Measurements from ENCODE around the gene CMTM3. TPM values are rescaled to one million over a fixed set of nuclear protein-coding genes. Genes with fewer than 3 reads are reported as not detected.

CMTM3 gene
- polyA plus RNA-seq, 1 donor (not counting 4 experiments of a cell fraction or from before 2014, with no cell fraction given): 15.7 TPM

- peaks cover 24% of the 10 kb centered on the region for H3K4me1 ChIP-seq (ENCODE audit: control insufficient read depth, extremely low read depth, insufficient read depth, low read length)
- H3K79me2 ChIP-seq (ENCODE audit: control insufficient read depth, insufficient read depth, low read length): no peaks in the 10 kb centered on the region
- DNase-seq (ENCODE audit: low read depth, low spot score) (no peak), FAIRE-seq (no peak)
- no peak overlapping the region for H3K4me3 ChIP-seq (ENCODE audit: control insufficient read depth in 2 of 3, extremely low read depth in 1 of 3, insufficient read depth in 2 of 3, low read depth in 1 of 3, low read length in 3 of 3)
- H4K20me1 ChIP-seq (ENCODE audit: control insufficient read depth, extremely low read depth, insufficient read depth, low read length): no peaks in the 10 kb centered on the region
- H3K27me3 ChIP-seq (ENCODE audit: control insufficient read depth, extremely low read depth, insufficient read depth, low read length): no peaks in the 10 kb centered on the region
- H2AFZ ChIP-seq (ENCODE audit: control insufficient read depth, low read length): no peak overlapping the region
- H3K9me3 ChIP-seq (ENCODE audit: control insufficient read depth, low read depth, low read length): no peaks in the 10 kb centered on the region
- TF ChIP-seq EZH2 (IDR thresholded peaks at IDR 0.05; ENCODE audit: low read length) (no peak), CTCF (optimal IDR thresholded peaks at IDR 0.05 in 1 of 3, IDR thresholded peaks at IDR 0.05 in 1 of 3, conservative IDR thresholded peaks at IDR 0.05 in 1 of 3; ENCODE audit: extremely low read depth in 1 of 3, insufficient read depth in 2 of 3, low read length in 3 of 3) (no peak)
- peaks cover 4 to 18% of the 10 kb centered on the region in 2 experiments for H3K36me3 ChIP-seq (ENCODE audit: control insufficient read depth in 2 of 2, extremely low read depth in 1 of 2, insufficient read depth in 2 of 2, low read length in 2 of 2)
- H3K9ac ChIP-seq (ENCODE audit: control insufficient read depth, extremely low read depth, insufficient read depth, low read length): no peak overlapping the region
- dilution Hi-C loops (cut with MboI; ENCODE audit: extremely low pct_ligation_motif_present, low sequenced_read_pairs): no loop called here
- H3K27ac ChIP-seq (ENCODE audit: control insufficient read depth, insufficient read depth, low read length): no peak overlapping the region
- no peaks in the 10 kb centered on the region for H3K9me1 ChIP-seq (ENCODE audit: control insufficient read depth, extremely low read depth, insufficient read depth, low read length)
- H3K4me2 ChIP-seq (ENCODE audit: control insufficient read depth, extremely low read depth, insufficient read depth, low read depth, low read length): peak overlapping the region; percentile 28
Observed at GRCh38 chr16:66617728-66618127, 13.2 kb downstream of the CMTM3 start.

GRCh38 chr16:66618588-66619375 lies 14.3 kb downstream of the CMTM3 start:
- Histone ChIP-seq H3K4me2 (ENCODE audit: control insufficient read depth, extremely low read depth, insufficient read depth, low read depth, low read length) (peak overlapping the region; percentile 28), H3K36me3 (ENCODE audit: control insufficient read depth in 2 of 2, extremely low read depth in 1 of 2, insufficient read depth in 2 of 2, low read length in 2 of 2) (peaks cover 3 to 18% of the 10 kb centered on the region in 2 experiments), H3K4me1 (ENCODE audit: control insufficient read depth, extremely low read depth, insufficient read depth, low read length) (peaks cover 24% of the 10 kb centered on the region), H3K27ac (ENCODE audit: control insufficient read depth, insufficient read depth, low read length) (peak overlapping the region; percentile 56), H3K27me3 (ENCODE audit: control insufficient read depth, extremely low read depth, insufficient read depth, low read length) (no peaks in the 10 kb centered on the region), H4K20me1 (ENCODE audit: control insufficient read depth, extremely low read depth, insufficient read depth, low read length) (no peaks in the 10 kb centered on the region), H3K79me2 (ENCODE audit: control insufficient read depth, insufficient read depth, low read length) (no peaks in the 10 kb centered on the region), H3K4me3 (ENCODE audit: control insufficient read depth in 2 of 3, extremely low read depth in 1 of 3, insufficient read depth in 2 of 3, low read depth in 1 of 3, low read length in 3 of 3) (no peak overlapping the region), H3K9me1 (ENCODE audit: control insufficient read depth, extremely low read depth, insufficient read depth, low read length) (no peaks in the 10 kb centered on the region), H3K9ac (ENCODE audit: control insufficient read depth, extremely low read depth, insufficient read depth, low read length) (peak overlapping the region; percentile 35), H2AFZ (ENCODE audit: control insufficient read depth, low read length) (no peak overlapping the region), H3K9me3 (ENCODE audit: control insufficient read depth, low read depth, low read length) (no peaks in the 10 kb centered on the region)
- TF ChIP-seq CTCF (optimal IDR thresholded peaks at IDR 0.05 in 1 of 3, IDR thresholded peaks at IDR 0.05 in 1 of 3, conservative IDR thresholded peaks at IDR 0.05 in 1 of 3; ENCODE audit: extremely low read depth in 1 of 3, insufficient read depth in 2 of 3, low read length in 3 of 3): no peak
- TF ChIP-seq EZH2 (IDR thresholded peaks at IDR 0.05; ENCODE audit: low read length): no peak
- dilution Hi-C loops (cut with MboI; ENCODE audit: extremely low pct_ligation_motif_present, low sequenced_read_pairs): no loop called here
- FAIRE-seq (peak; percentile 99), DNase-seq (ENCODE audit: low read depth, low spot score) (peak; percentile 88)
